Neutrophil (primary cell): ENCODE data around the gene AMHR2.

Experiments
- H3K27ac ChIP-seq: fragments of 200-600 bp; sonication (generic); 2 replicates; pipeline ENCODE4 v1.5.1; 2016; ENCODE audit warnings: mild to moderate bottlenecking, moderate library complexity
- H3K27me3 ChIP-seq: fragments of 200-600 bp; sonication (generic); 2 replicates; pipeline ENCODE4 v1.6.0; 2016; ENCODE audit warnings: mild to moderate bottlenecking
- H3K36me3 ChIP-seq: fragments of 200-600 bp; sonication (generic); 2 replicates; pipeline ENCODE4 v1.5.1; 2017
- H3K4me1 ChIP-seq, 2 experiments: fragments of 200-600 bp in 1 of 2; sonication (generic) in 1 of 2; 1 replicate in 1 of 2; 2 replicates in 1 of 2; pipeline versions ENCODE4 v1.5.1 to v1.6.1; 2013 to 2016; ENCODE audit warnings: low read depth in 1 of 2, low read length in 1 of 2, mild to moderate bottlenecking in 1 of 2, moderate library complexity in 1 of 2; ENCODE audit not compliant: control insufficient read depth in 1 of 2, insufficient read depth in 1 of 2
- H3K4me3 ChIP-seq, 2 experiments: fragments of 200-600 bp in 1 of 2; sonication (generic) in 1 of 2; 1 replicate in 1 of 2; 2 replicates in 1 of 2; pipeline ENCODE4 v1.5.1; 2013 to 2016; ENCODE audit warnings: low read depth in 1 of 2, low read length in 1 of 2, mild to moderate bottlenecking in 1 of 2, moderate library complexity in 1 of 2
- H3K9me3 ChIP-seq: fragments of 200-600 bp; sonication (generic); 2 replicates; pipeline ENCODE4 v1.5.1; 2016
- TF ChIP-seq, protein P1 (sequence below): fragments of 200-600 bp; sonication (generic); IDR thresholded peaks from 2 replicates; pipeline ENCODE4 v1.5.1; 2016; ENCODE audit warnings: antibody characterized with exemption

AMHR2 gene

DNA sequence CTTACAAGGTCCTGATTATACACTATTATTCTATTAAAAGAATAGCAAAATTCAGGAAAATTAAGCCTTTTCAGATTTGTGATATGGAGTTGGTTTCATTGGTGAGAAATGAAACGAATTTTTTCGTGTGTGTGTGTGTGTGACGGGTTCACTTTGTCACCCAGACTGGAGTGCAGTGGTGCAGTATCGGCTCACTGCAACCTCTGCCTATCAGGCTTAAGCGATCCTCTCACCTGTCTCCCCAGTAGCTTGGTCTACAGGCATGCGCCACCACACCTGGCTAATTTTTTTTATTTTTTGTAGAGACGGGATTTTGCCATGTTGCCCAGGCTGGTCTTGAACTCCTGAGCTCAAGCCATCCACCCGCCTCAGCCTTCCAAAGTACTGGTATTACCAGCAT, 37.9 kb downstream of the AMHR2 start:
- TF ChIP-seq, protein P1, sequence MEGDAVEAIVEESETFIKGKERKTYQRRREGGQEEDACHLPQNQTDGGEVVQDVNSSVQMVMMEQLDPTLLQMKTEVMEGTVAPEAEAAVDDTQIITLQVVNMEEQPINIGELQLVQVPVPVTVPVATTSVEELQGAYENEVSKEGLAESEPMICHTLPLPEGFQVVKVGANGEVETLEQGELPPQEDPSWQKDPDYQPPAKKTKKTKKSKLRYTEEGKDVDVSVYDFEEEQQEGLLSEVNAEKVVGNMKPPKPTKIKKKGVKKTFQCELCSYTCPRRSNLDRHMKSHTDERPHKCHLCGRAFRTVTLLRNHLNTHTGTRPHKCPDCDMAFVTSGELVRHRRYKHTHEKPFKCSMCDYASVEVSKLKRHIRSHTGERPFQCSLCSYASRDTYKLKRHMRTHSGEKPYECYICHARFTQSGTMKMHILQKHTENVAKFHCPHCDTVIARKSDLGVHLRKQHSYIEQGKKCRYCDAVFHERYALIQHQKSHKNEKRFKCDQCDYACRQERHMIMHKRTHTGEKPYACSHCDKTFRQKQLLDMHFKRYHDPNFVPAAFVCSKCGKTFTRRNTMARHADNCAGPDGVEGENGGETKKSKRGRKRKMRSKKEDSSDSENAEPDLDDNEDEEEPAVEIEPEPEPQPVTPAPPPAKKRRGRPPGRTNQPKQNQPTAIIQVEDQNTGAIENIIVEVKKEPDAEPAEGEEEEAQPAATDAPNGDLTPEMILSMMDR: no peak
- Histone ChIP-seq H3K4me1 (no peaks in the 10 kb centered on the region), H3K27me3 (no peaks in the 10 kb centered on the region), H3K9me3 (no peaks in the 10 kb centered on the region), H3K4me3 (no peak overlapping the region), H3K27ac (no peak overlapping the region), H3K36me3 (peaks cover 100% of the 10 kb centered on the region)

DNA sequence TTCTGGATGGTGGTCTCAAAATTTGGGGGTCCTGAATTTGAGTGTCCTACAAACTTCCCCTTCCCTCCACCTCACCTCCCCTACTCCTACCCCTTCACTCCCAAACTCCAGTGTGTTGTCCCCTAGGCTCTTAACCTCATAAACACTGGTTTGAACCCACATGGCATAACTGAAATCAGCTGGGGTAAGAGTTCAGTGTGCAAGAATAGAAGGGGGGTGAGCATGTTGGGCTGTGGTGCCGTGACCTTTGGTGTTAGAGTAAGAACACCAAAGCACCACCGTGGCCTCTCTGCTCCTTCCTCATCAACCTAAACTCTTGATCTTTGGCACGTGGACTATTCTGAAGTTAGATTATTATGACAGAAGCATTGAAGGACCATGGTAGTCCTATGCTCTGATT, 39.3 kb downstream of the AMHR2 start:
- TF ChIP-seq, protein P1: no peak
- Histone ChIP-seq H3K27me3 (no peaks in the 10 kb centered on the region), H3K27ac (no peak overlapping the region), H3K36me3 (peaks cover 100% of the 10 kb centered on the region), H3K4me3 (no peak overlapping the region), H3K4me1 (no peaks in the 10 kb centered on the region), H3K9me3 (no peaks in the 10 kb centered on the region)

DNA sequence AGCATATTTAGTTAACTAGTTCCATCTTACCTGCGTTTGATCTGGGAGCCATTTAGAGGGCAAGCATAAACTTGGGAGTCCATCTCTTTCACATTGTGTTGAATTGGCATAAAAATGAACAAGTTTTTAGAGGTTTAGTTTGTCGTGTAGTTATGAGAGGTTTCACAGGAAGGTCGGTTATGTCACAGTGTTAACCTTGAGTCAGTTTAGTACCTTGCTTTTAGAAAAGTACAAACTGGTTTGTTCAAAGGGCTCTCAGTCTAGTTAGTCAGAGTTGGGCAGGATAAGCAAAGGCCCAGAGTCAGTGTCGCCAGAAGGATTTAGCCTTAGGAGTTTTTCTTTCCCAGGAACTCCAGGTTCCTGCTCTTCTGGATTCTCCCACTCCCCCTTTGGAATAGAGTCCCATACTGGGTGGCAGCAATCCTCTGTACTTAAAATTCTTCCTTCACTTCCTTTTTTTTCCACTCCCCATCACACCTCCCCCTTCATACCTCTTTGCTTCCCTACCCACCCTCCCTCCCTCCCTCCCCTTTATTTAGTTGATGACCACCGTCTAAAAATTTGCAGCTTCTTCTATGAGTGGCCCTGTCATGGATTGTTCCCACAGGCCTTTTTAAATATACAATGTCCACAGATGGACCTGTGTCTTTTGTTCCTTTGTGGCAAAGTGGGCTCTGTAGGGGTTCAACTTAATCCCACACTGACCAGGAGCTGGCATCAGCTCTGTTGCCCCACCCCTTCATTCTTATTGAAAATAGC, 40.3 kb downstream of the AMHR2 start:
- H3K27me3 ChIP-seq: no peaks in the 10 kb centered on the region

DNA sequence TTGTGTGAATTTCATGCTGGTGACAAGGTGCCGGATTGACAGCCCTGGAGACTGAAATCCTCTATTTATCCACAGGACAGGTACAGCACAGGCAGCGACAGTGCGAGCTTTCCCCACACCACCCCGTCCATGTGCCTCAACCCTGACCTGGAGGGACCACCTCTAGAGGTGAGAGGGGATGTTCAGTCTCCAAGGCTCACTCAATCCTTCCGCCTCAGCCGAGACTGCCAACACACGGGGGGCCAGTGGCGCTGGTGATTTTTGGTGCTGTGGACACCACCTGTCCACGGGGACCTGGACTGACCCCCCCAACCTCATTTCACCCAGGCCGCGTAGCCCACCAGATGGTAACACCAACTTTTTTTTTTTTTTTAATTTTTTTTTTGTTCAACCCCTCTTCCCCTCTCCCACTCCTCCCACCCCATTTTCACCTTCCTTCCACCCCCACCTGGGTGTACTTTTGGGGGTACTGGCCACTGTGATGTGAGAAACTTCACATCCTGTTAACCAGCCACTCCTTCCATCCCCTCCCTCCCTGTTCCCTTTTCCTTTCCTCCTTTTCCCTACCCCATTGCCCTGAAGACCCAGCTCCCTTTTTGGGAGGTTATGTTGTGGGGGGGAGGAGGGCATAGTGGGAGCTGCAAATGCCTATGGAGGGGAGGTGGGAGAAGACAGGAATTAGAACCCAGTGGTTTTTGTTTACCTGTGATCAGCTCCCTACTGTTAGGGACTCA, 41.2 kb downstream of the AMHR2 start:
- Histone ChIP-seq H3K27ac (peak overlapping the region; percentile 10), H3K4me3 (no peak overlapping the region)
- TF ChIP-seq, protein P1: no peak

More for the DNA sequence above, 40.3 kb downstream of the AMHR2 start:
- H3K36me3 ChIP-seq: peaks cover 100% of the 10 kb centered on the region
- H3K27ac ChIP-seq: no peak overlapping the region
- TF ChIP-seq, protein P1: no peak
- no peaks in the 10 kb centered on the region for H3K9me3 ChIP-seq
- no peak overlapping the region for H3K4me3 ChIP-seq
- H3K4me1 ChIP-seq: no peaks in the 10 kb centered on the region

DNA sequence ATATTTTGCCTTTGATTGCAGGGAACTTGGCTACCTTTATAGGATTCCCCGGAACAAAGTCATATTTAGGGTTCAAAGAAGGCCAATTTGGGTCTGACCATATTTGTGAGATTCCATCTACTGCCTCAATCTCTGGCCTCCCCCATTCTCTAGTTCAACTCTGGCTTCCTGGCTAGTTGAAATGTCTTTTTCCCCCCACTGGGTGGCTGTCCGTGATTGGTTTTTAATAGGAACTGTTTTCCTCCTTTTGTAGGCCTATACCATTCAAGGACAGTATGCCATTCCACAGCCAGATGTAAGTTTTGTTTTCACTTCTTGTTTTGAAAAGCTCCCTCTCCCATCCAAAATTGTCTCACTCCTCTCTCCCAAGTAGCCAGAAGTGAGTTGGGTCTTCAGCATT, 42.0 kb downstream of the AMHR2 start:
- Histone ChIP-seq H3K4me1 (no peaks in the 10 kb centered on the region), H3K27ac (peak overlapping the region; percentile 10), H3K27me3 (no peaks in the 10 kb centered on the region), H3K36me3 (peaks cover 100% of the 10 kb centered on the region), H3K9me3 (no peaks in the 10 kb centered on the region), H3K4me3 (no peak overlapping the region)
- TF ChIP-seq, protein P1: no peak

More for the DNA sequence above, 41.2 kb downstream of the AMHR2 start:
- Histone ChIP-seq H3K9me3 (no peaks in the 10 kb centered on the region), H3K27me3 (no peaks in the 10 kb centered on the region), H3K4me1 (no peaks in the 10 kb centered on the region), H3K36me3 (peaks cover 100% of the 10 kb centered on the region)
